ENCODE data around the gene DIP2B.

The DIP2B gene

DNA sequence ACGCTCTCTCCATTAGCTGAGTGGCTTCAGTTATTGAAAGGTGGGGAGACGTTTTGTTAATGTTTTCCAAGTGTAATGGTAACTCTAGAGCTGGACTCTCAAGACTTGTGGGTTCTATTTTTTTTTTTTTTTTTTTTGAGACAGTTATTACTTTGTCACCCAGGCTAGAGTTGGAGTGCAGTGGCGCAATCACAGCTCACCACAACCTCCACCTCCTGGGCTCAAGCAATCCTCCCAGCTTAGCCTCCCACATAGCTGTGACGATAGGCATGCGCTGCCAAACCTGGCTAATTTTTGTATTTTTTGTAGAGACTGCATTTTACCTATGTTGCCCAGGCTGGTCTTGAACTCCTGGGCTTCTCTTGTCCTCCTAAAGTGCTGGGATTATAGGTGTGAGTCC is 285.3 kb downstream of the DIP2B start:
- H3K4me3 ChIP-seq (ENCODE audit: low read depth, low read length) = no peak overlapping the region
- DNase-seq (ENCODE audit: low read depth) = peak; percentile 72
- TF ChIP-seq, protein P1, sequence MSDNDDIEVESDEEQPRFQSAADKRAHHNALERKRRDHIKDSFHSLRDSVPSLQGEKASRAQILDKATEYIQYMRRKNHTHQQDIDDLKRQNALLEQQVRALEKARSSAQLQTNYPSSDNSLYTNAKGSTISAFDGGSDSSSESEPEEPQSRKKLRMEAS (IDR thresholded peaks at IDR 0.05; ENCODE audit: low read depth, low read length) = no peak

All from NB4 (cell line).